Liver (tissue), 9 donors: ENCODE data around the gene OR13C9. TPM values are rescaled to one million over a fixed set of nuclear protein-coding genes. Genes with fewer than 3 reads are reported as not detected.

Experiments
- DNase-seq: peaks from one replicate; pipeline ENCODE4 v3.0.0-alpha.2; 2017; ENCODE audit warnings: low spot score
- H3K27ac ChIP-seq, 2 donors: one replicate each; pipeline ENCODE4 v1.7.0; 2013; ENCODE audit warnings: inconsistent platforms in 2 of 2, low read length in 2 of 2, control low read depth in 1 of 2, low read depth in 1 of 2, mild to moderate bottlenecking in 1 of 2
- H3K27me3 ChIP-seq, 4 donors: one replicate each; pipeline versions ENCODE4 v1.6.1 to v1.7.0; 2013; ENCODE audit warnings: low read length in 3 of 4, inconsistent platforms in 1 of 4, mild to moderate bottlenecking in 1 of 4, moderate library complexity in 1 of 4; ENCODE audit not compliant: control insufficient read depth in 4 of 4, insufficient read depth in 4 of 4
- H3K36me3 ChIP-seq, 4 donors: one replicate each; pipeline versions ENCODE4 v1.6.1 to v1.7.0; 2013; ENCODE audit warnings: low read length in 3 of 4, mild to moderate bottlenecking in 3 of 4, low read depth in 1 of 4, moderate library complexity in 1 of 4; ENCODE audit not compliant: control insufficient read depth in 4 of 4, insufficient read depth in 3 of 4
- H3K4me1 ChIP-seq, 4 donors: one replicate each; pipeline versions ENCODE4 v1.6.1 to v1.7.0; 2013; ENCODE audit warnings: low read length in 3 of 4, mild to moderate bottlenecking in 3 of 4, moderate library complexity in 1 of 4; ENCODE audit not compliant: control insufficient read depth in 4 of 4, insufficient read depth in 4 of 4
- H3K4me3 ChIP-seq, 3 donors: one replicate each; pipeline versions ENCODE4 v1.6.1 to v1.7.0; 2013; ENCODE audit warnings: low read length in 3 of 3, control low read depth in 1 of 3, low read depth in 1 of 3, mild to moderate bottlenecking in 1 of 3
- H3K9ac ChIP-seq, 2 donors: one replicate each; pipeline ENCODE4 v1.7.0; 2013; ENCODE audit warnings: low read length in 2 of 2, mild to moderate bottlenecking in 2 of 2, moderate library complexity in 2 of 2, control low read depth in 1 of 2, low read depth in 1 of 2
- H3K9me3 ChIP-seq, 4 donors: one replicate each; pipeline versions ENCODE4 v1.6.1 to v1.7.0; 2013; ENCODE audit warnings: low read length in 3 of 4; ENCODE audit not compliant: control insufficient read depth in 4 of 4
- ATF3 ChIP-seq: IDR thresholded peaks from 2 replicates; pipeline ENCODE4 v1.6.1; 2016; ENCODE audit warnings: antibody characterized with exemption
- FOXA1 ChIP-seq: IDR thresholded peaks from 2 replicates; pipeline ENCODE4 v1.6.1; 2016; ENCODE audit warnings: antibody characterized with exemption
- FOXA2 ChIP-seq: IDR thresholded peaks from 2 replicates; pipeline ENCODE4 v1.6.1; 2016; ENCODE audit warnings: antibody characterized with exemption
- GABPA ChIP-seq, 2 donors: IDR thresholded peaks in 1 of 2; conservative IDR thresholded peaks in 1 of 2; 2 replicates each; pipeline ENCODE4 v1.6.1; 2016; ENCODE audit warnings: antibody characterized with exemption in 2 of 2, mild to moderate bottlenecking in 1 of 2, moderate library complexity in 1 of 2
- HNF4A ChIP-seq, 2 donors: conservative IDR thresholded peaks; 2 replicates each; pipeline ENCODE4 v1.6.1; 2016; ENCODE audit warnings: antibody characterized with exemption in 2 of 2, mild to moderate bottlenecking in 2 of 2
- HNF4G ChIP-seq: IDR thresholded peaks from 2 replicates; pipeline ENCODE4 v1.6.1; 2016; ENCODE audit warnings: antibody characterized with exemption
- JUND ChIP-seq, 2 donors: IDR thresholded peaks; 2 replicates each; pipeline ENCODE4 v1.6.1; 2016; ENCODE audit warnings: antibody characterized with exemption in 2 of 2
- MAX ChIP-seq: IDR thresholded peaks from 2 replicates; pipeline ENCODE4 v1.6.1; 2016; ENCODE audit warnings: antibody characterized with exemption
- NR2F2 ChIP-seq: IDR thresholded peaks from 2 replicates; pipeline ENCODE4 v1.6.1; 2016; ENCODE audit warnings: antibody characterized with exemption
- RAD21 ChIP-seq, 2 donors: IDR thresholded peaks; 2 replicates each; pipeline ENCODE4 v1.6.1; 2016; ENCODE audit warnings: antibody characterized with exemption in 2 of 2, mild to moderate bottlenecking in 2 of 2
- REST ChIP-seq: IDR thresholded peaks from 2 replicates; pipeline ENCODE4 v1.6.1; 2016; ENCODE audit warnings: antibody characterized with exemption, mild to moderate bottlenecking
- RXRA ChIP-seq, 2 donors: IDR thresholded peaks; 2 replicates each; pipeline ENCODE4 v1.6.1; 2017 to 2018; ENCODE audit warnings: antibody characterized with exemption in 2 of 2, mild to moderate bottlenecking in 1 of 2
- SP1 ChIP-seq: IDR thresholded peaks from 2 replicates; pipeline ENCODE4 v1.6.1; 2018; ENCODE audit warnings: antibody characterized with exemption, mild to moderate bottlenecking
- TAF1 ChIP-seq: conservative IDR thresholded peaks from 2 replicates; pipeline ENCODE4 v1.6.1; 2016; ENCODE audit warnings: antibody characterized with exemption, mild to moderate bottlenecking
- YY1 ChIP-seq: IDR thresholded peaks from 2 replicates; pipeline ENCODE4 v1.6.1; 2016; ENCODE audit warnings: antibody characterized with exemption, mild to moderate bottlenecking
- ZBTB33 ChIP-seq: IDR thresholded peaks from 2 replicates; pipeline ENCODE4 v1.6.1; 2016; ENCODE audit warnings: antibody characterized with exemption
- WGBS: extraction: QIAGEN DNeasy Blood & Tissue Kit; methylation state at CpG from one replicate; pipeline ENCODE4 v1.1.7; 2013; 5-methylcytosine and 5-hydroxymethylcytosine counted together
- polyA plus RNA-seq, 2 donors: library from polyadenylated mRNA; stranded (reverse) in 1 of 2; unstranded in 1 of 2; fragments of 200-250 nt in 1 of 2; fragments of >200 nt in 1 of 2; fragmentation: Nextera tagmentation in 1 of 2; extraction: Ambion mirVana in 1 of 2; gene quantifications; one replicate each; pipeline versions ENCODE4 v1.2.1 to v1.2.3, GENCODE V29; 2013 to 2015
- total RNA-seq, 2 donors: library from RNA; depleted of rRNA; stranded (reverse); fragments of >200 nt; gene quantifications; one replicate each; pipeline ENCODE4 v1.2.3, GENCODE V29; 2014
- donor health status: healthy.
- donor health status: healthy.
- donor health status: healthy.
- donor health status: healthy.
- donor health status: healthy.

The OR13C9 gene
- total and polyA plus RNA-seq, 4 donors, result 0.25 TPM; not detected in 3

GRCh38 chr9:104589626-104590025 is 28.4 kb downstream of the OR13C9 start:
- DNase-seq, result no peak
- Histone ChIP-seq H3K36me3 (no peaks in the 10 kb centered on the region), H3K4me3 (no peak overlapping the region), H3K4me1 (no peaks in the 10 kb centered on the region), H3K27ac (no peak overlapping the region), H3K9me3 (no peaks in the 10 kb centered on the region), H3K27me3 (no peaks in the 10 kb centered on the region), H3K9ac (no peak overlapping the region)
- 46% methylated on average over 1 of the region's 1 CpG for WGBS
- no peak for TF ChIP-seq HNF4G
- no peak for TF ChIP-seq YY1
- no peak for TF ChIP-seq GABPA (IDR thresholded peaks at IDR 0.05 in 1 of 2, conservative IDR thresholded peaks at IDR 0.05 in 1 of 2)
- no peak for TF ChIP-seq JUND (IDR thresholded peaks at IDR 0.05)
- no peak for TF ChIP-seq TAF1
- no peak for TF ChIP-seq RAD21 (IDR thresholded peaks at IDR 0.05)
- TF ChIP-seq HNF4A (conservative IDR thresholded peaks at IDR 0.05), result no peak
- no peak for TF ChIP-seq MAX
- no peak for TF ChIP-seq RXRA (IDR thresholded peaks at IDR 0.05)
- no peak for TF ChIP-seq ZBTB33
- no peak for TF ChIP-seq NR2F2
- TF ChIP-seq FOXA1, result no peak
- no peak for TF ChIP-seq SP1
- no peak for TF ChIP-seq REST
- TF ChIP-seq FOXA2, result no peak
- TF ChIP-seq ATF3, result no peak

GRCh38 chr9:104586496-104587180 is 31.4 kb downstream of the OR13C9 start:
- no peak overlapping the region for H3K27ac ChIP-seq
- no peak for TF ChIP-seq HNF4G
- no peak for TF ChIP-seq ZBTB33
- no peak for TF ChIP-seq MAX
- TF ChIP-seq REST, result no peak
- TF ChIP-seq SP1, result no peak
- TF ChIP-seq FOXA2, result no peak
- no peak for TF ChIP-seq RXRA (IDR thresholded peaks at IDR 0.05)
- TF ChIP-seq FOXA1, result no peak
- H3K9ac ChIP-seq, result no peak overlapping the region
- no peak for DNase-seq
- no peaks in the 10 kb centered on the region for H3K9me3 ChIP-seq
- no peaks in the 10 kb centered on the region for H3K36me3 ChIP-seq
- H3K27me3 ChIP-seq, result no peaks in the 10 kb centered on the region
- H3K4me1 ChIP-seq, result no peaks in the 10 kb centered on the region
- WGBS, result 57% methylated on average over 1 of the region's 1 CpG
- no peak overlapping the region for H3K4me3 ChIP-seq
